HG03095 (cell line): ENCODE data around the gene BTNL9.
"Not testable (repeated sequence)": the region's sequence is repeated elsewhere in the genome, so short reads cannot be mapped to it uniquely, and the experiment has no call there.

Source experiments
- ATAC-seq: cut with Tn5 transposase; IDR thresholded peaks from one replicate; pipeline ENCODE4 v1.9.1; 2021; ENCODE audit warnings: moderate library complexity; ENCODE audit not compliant: unreplicated experiment

BTNL9 gene

DNA sequence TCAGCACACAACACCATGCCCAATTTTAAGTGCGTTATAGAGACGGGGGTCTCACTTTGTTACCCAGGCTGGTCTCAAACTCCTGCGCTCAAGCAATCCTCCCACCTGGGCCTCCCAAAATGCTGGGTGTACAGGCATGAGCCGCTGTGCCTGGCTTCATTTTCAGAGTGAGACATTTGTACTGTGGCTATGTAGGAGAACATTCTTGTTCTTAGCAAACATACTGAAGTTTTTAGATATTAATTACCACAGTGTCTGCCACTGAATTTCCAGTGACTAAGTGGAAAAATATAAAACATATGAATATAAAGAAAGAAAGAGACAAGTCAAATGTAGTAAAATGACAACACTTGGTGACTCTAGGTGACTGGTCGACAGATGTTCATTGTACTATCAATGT, 20.9 kb downstream of the BTNL9 start:
- no peak for ATAC-seq

DNA sequence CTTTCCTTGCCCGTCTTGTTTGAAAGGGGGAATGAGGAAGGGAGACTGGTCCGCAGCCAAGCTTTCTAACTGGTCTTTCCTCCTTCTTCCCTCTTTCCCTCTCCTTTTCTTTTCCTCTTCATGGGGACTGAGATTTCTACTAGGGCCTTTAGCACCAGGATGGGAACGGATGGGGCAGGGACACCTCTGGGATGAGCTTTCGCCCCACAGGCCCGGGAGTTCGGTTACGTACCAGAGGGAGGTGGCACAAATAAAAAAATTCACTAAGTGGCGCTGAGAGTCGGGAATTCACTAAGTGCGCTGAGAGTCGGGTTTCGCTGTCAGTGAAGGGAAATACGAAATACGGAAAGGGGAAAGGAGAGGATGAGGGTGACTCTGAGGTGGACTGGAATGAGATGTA, 21.6 kb downstream of the BTNL9 start:
- ATAC-seq: no peak

- no peak for ATAC-seq
These were observed 22.6 kb downstream of the BTNL9 start for GRCh38 chr5:181062631-181063030.

DNA sequence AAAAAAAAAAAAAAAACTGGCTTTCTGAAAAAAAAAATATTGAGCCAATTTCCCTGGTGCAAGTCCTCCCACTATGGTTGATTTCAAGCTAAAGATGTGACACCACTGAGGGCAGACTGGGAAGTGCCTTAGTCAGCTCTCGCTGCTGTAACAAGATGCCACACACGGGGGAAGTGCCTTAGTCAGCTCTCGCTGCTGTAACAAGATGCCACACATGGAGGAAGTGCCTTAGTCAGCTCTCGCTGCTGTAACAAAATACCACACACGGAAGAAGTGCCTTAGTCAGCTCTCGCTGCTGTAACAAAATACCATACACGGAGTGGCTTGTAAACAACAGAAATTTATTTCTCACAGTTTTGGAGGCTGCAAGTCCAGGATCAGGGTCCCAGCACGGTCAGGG, 23.4 kb downstream of the BTNL9 start:
- ATAC-seq: no peak

DNA sequence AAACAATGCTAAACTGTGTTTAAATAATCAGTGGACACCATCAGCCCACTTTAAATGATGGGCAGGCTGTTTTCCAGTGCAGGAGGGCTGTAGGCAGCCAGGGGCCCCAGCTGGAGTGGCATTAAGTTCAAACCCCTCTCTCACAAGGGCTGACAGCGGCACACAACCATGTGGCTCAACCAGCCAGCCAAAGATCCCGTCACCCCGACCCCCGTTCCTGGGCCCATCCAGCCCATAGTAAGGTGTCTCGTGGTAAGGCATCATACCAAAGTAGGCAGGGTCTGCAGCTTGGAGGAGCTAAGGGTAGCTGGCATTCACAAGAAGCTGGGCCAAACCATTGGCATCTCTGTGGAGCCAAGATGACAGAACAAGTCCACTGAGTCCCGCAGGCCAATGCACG, 24.9 kb downstream of the BTNL9 start:
- no peak for ATAC-seq

- ATAC-seq: no peak
These were observed 29.9 kb downstream of the BTNL9 start for GRCh38 chr5:181069767-181070491.

DNA sequence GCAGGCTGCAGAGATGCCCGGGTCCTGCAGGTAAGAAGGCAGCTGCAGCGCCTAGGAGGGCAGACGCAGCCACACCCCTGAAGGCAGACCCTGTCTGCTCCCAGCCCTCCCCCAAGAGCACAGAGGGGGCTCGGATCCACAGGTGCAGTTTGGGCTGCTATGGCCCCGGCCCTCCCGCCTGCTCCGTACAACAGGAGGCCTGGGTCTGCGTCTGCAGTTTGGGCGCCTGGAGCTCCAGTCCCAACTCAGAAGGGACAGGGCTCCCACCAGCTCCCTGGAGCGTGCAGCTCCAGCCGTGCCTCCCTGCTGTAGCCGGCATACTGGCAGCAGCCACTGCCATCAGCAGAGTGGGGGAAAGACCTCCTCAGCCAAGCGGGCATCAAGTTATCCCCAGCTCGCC, 30.5 kb downstream of the BTNL9 start:
- ATAC-seq: no peak

- ATAC-seq: no peak
These were observed 31.2 kb downstream of the BTNL9 start for GRCh38 chr5:181071257-181071656.

DNA sequence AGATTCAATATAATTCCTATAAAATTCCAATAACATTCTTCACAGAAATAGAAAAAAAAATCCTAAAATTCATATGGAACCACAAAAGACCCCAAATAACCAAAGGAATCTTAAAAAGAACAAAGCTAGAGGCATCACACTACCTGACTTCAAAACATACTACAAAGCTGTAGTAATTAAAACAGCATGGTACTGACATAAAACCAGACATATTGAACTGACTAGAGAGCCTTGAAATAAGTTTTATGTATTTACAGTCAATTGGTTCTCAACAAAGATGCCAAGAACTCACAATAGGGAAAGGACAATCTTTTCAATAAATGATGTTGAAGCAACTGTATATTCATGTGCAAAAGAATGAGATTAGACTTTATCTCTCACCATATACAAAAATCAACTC, 36.9 kb downstream of the BTNL9 start:
- ATAC-seq: no peak

GRCh38 chr5:181081989-181082388, 41.9 kb downstream of the BTNL9 start:
- ATAC-seq: no peak

DNA sequence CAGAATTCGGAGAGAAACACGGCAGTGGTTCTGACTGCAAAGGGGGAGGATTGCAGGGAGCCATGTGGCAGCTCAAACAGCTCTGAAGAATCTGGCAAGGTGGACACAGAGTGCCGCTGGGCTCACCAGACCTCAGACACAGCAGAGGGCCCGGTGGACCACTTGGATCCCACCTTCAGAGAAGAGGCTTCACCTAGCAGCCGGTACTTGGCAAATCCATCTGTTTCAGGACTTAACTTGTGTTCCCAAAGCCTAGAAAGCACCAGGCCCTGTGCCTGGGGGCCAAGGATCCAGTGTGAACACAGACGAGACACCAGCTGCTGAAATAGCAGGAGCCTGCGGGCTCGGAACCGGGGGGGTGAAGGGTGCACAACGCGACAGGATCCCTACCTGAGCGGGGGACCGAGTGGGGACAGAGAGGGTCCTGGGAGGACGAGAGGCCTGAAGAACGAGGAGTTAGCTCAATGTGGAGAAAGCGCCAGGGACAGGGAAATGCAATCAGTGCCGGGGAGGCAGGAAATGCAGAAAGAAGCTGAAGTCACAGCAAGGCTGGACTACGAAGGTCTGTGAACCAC, 44.6 kb downstream of the BTNL9 start:
- no peak for ATAC-seq

DNA sequence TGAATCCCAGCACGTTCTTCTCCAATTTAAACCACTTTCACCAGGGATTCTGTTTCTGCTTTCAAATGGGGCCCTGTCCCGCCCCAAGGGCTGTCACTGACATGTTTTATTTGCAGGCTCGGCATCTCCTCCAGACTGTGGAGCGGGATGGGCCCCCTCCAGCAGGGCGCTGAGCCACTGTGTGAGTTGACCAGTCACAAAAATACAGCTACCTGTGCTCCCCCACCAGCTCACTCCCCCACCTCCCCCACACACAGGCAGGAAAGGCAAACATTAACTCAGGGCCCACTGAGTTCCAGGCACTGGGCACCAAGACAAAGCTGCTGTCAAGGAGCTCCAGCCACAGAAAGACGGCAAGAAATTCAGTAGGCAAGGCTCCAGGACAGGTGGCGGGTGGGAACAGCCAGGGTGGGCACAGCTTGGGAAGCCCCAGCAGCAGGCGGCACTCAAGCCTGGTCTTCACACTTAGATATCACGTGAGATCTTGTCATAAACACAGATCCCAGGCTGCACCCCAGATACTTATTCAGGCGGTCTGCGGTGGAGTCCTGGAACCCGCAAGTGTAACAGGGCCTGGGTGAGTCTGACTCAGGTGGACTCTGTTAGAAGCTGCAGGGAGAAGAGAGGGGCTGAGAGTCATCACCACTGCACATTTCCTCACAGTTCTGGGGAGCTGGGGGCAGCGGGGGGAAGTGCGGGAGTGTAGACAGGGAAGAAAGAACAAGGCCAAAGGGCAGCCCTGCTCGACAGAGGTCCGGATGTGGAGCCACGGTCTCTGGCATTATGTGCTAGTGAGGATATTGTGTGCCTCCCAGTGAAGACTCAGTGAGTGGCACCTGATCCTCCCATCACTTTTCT, 46.2 kb downstream of the BTNL9 start:
- ATAC-seq: no peak

DNA sequence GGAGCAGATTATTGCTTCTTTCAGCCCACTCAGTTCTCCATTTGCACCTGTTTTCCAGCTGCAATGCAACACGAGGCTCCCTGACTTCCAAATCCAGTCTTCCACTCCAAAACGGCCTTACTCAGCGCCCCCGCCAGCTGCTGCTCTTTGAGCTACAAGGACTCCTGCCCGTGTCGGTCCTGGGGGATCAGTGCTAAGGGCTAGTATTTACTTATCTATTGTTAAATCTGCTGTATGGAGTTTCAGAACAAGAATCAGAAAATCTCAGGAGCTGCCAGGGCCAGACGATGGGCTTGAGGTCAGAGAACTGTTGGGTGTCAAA, 46.8 kb downstream of the BTNL9 start:
- ATAC-seq: no peak

DNA sequence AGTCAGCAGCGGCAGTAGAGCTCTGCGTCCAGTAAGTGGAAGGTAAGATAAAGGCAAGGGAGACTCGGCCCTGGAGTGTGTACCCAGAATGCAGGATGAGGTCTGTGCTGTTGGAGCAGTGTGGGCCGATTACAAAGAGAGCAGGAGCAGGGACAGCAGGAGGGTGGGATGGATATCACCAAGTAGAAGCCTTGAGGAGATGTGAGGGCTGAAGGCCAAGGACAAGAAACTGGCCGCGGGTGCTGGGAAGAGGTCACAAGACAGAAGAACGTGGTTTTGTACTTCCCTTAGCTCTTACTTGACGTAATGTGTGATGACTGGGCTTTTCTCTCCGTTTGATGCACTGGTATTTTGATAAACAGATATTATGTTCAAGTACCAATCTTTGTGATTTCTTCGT, 47.2 kb downstream of the BTNL9 start:
- ATAC-seq: no peak

GRCh38 chr5:181088289-181088688, 48.2 kb downstream of the BTNL9 start:
- no peak for ATAC-seq

DNA sequence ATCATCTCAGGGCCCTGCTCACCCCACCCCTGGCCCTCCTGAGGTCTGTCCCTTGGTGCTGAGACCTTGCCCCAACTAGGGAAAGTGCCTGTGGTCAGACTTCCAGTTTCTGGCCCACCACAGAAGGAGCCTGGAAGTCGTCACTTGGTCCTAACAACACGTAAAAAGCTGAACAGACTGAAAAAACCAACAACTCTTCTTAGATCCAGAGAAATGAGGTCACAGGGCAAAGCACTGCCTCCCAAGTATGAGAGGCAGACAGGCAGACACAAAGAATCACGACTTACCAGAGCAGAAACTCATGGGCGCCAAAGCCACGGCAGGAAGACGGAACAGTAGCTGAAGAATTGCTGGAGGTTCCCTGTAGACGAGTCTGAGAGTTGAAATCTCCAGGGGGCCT, 52.4 kb downstream of the BTNL9 start:
- ATAC-seq: no peak

GRCh38 chr5:181095162-181095561, 55.1 kb downstream of the BTNL9 start:
- not testable (repeated sequence) for ATAC-seq

GRCh38 chr5:181096721-181097382, 56.8 kb downstream of the BTNL9 start:
- not testable (repeated sequence) for ATAC-seq

DNA sequence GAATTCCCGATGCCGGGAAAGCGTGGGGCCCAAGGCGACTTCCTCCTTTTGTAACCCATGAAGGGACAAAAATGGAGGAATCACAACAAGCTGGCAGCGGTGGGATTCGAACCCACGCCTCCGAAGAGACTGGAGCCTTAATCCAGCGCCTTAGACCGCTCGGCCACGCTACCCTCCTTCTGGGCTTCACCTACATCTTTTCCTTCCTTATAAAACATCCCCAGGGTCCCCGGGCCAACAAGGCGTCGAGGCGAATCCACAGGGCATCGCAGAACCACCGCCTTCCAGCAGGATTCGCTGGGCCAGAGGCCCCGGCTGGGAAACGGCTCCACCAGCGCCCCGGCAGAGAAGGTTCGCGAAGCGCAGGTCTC, 57.3 kb downstream of the BTNL9 start:
- ATAC-seq: not testable (repeated sequence)

DNA sequence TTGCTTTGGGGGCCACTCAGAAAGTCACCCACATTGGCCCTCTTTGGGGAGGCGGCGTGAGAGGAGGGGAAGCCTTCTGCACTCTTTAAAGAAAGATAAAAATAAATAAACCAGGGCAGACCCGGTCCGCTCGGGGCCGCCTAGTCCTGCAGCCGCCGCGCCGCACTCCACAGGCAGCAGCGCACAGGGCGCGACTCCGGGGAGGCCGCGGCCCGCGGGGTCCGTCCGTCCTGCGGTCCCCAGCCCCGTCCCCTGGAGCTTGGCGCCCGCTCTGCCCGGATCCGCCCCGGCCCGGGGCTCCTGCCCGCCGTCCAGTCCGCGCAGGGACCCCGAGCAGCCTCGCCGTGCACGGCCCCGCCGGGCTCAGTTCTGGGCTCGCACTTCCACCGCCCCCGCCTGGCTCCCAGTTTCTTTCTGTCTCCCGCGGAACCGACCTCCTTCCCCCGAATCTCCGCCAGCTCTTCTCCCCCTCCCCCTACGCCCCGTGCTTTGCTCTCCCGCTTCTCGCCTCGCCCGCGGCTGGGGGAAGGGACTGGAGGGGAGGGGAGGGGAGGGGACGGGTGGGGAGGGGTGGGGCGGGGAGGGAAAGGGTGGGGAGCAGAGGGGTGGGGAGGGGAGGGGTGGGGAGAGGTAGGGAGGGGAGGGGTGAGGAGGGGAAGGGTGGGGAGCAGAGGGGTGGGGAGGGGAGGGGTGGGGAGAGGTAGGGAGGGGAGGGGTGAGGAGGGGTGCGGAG, 57.9 kb downstream of the BTNL9 start:
- not testable (repeated sequence) for ATAC-seq
